B cell (primary cell): ENCODE data around the gene RNF223. TPM values are rescaled to one million over a fixed set of nuclear protein-coding genes. Genes with fewer than 3 reads are reported as not detected.
A peak's percentile ranks its signal among the peaks of the same experiment; 100 is the strongest.

Experiments
- ATAC-seq: fragments of 200-7000 bp; cut with Tn5 transposase; one replicate; pipeline ENCODE4 v1.10.0; 2021; ENCODE audit warnings: low read depth, mild to moderate bottlenecking, moderate number of reproducible peaks, moderate library complexity
- CTCF ChIA-PET: fragments of 350-600 bp; sonication (Branson Sonifier 250); formaldehyde crosslinking; loops from one replicate; lab custom pipeline; 2021; ENCODE audit warnings: antibody characterized with exemption, inconsistent platforms; lab: Charles Lee
- POLR2A ChIA-PET: fragments of 350-600 bp; sonication (Branson Sonifier 250); formaldehyde crosslinking; loops from one replicate; lab custom pipeline; 2021; ENCODE audit warnings: antibody characterized with exemption; lab: Charles Lee
- DNase-seq: peaks from one replicate; pipeline ENCODE4 v3.0.0; 2013
- H2AFZ ChIP-seq: 2 replicates; pipeline ENCODE4 v1.6.1; 2012; ENCODE audit warnings: mild to moderate bottlenecking, low read depth, low read length; ENCODE audit not compliant: insufficient read depth, poor library complexity, severe bottlenecking
- H3K27ac ChIP-seq, 2 donors: 1 replicate in 1 of 2; 2 replicates in 1 of 2; pipeline ENCODE4 v1.5.1; 2012 to 2013; ENCODE audit warnings: low read length in 2 of 2, mild to moderate bottlenecking in 2 of 2, moderate library complexity in 1 of 2
- H3K27me3 ChIP-seq, 4 experiments: fragments of 200-600 bp in 1 of 4; sonication (generic) in 1 of 4; replicated peaks in 1 of 4; 1 replicate in 2 of 4; 2 replicates in 2 of 4; pipeline versions ENCODE4 v1.6.1 to v1.7.0; 2013 to 2016; ENCODE audit warnings: low read length in 3 of 4, mild to moderate bottlenecking in 2 of 4, mixed read lengths in 1 of 4, moderate library complexity in 1 of 4; ENCODE audit not compliant: insufficient read depth in 4 of 4, control insufficient read depth in 3 of 4; ENCODE audit errors: control extremely low read depth in 1 of 4
- H3K36me3 ChIP-seq, 2 experiments: replicated peaks in 1 of 2; 1 replicate in 1 of 2; 2 replicates in 1 of 2; pipeline versions ENCODE4 v1.6.1 to v1.7.1; 2013; ENCODE audit warnings: low read length in 1 of 2; ENCODE audit not compliant: insufficient read depth in 2 of 2, control insufficient read depth in 1 of 2; ENCODE audit errors: control extremely low read depth in 1 of 2, extremely low read depth in 1 of 2
- H3K4me1 ChIP-seq, 2 donors: fragments of 200-600 bp in 1 of 2; sonication (generic) in 1 of 2; 1 replicate in 1 of 2; 2 replicates in 1 of 2; pipeline versions ENCODE4 v1.5.1 to v1.6.1; 2013 to 2017; ENCODE audit warnings: low read length in 2 of 2; ENCODE audit not compliant: control insufficient read depth in 2 of 2, insufficient read depth in 2 of 2
- H3K4me2 ChIP-seq: replicated peaks from 2 replicates; pipeline ENCODE3; 2012; ENCODE audit warnings: mild to moderate bottlenecking, low read depth, low read length; ENCODE audit not compliant: poor library complexity, severe bottlenecking
- H3K4me3 ChIP-seq, 5 experiments: fragments of 200-600 bp in 1 of 5; sonication (generic) in 1 of 5; 1 replicate in 3 of 5; 2 replicates in 2 of 5; pipeline versions ENCODE4 v1.5.1 to v1.7.0; 2011 to 2016; ENCODE audit warnings: low read length in 4 of 5, mild to moderate bottlenecking in 4 of 5, low read depth in 2 of 5, control low read depth in 1 of 5, moderate library complexity in 1 of 5; ENCODE audit not compliant: insufficient read depth in 1 of 5; ENCODE audit errors: control extremely low read depth in 1 of 5, extremely low read depth in 1 of 5
- H3K79me2 ChIP-seq: fragments of 200-600 bp; sonication (generic); one replicate; pipeline ENCODE4 v1.6.0; 2016; ENCODE audit warnings: low read length; ENCODE audit not compliant: control insufficient read depth, insufficient read depth
- H3K9ac ChIP-seq: fragments of 200-600 bp; sonication (generic); 2 replicates; pipeline ENCODE4 v1.6.1; 2017; ENCODE audit warnings: mild to moderate bottlenecking, low read length, moderate library complexity
- H3K9me3 ChIP-seq, 3 donors: one replicate each; pipeline versions ENCODE4 v1.6.1 to v1.7.1; 2013; ENCODE audit warnings: low read length in 2 of 3; ENCODE audit not compliant: control insufficient read depth in 2 of 3, insufficient read depth in 1 of 3; ENCODE audit errors: control extremely low read depth in 1 of 3
- H4K20me1 ChIP-seq: 2 replicates; pipeline ENCODE4 v1.6.0; 2012; ENCODE audit warnings: mild to moderate bottlenecking, low read length; ENCODE audit not compliant: insufficient read depth, control insufficient read depth, poor library complexity, severe bottlenecking
- H3K27ac Mint-ChIP-seq: one replicate; pipeline ENCODE4 v1.8.0; 2021; ENCODE audit warnings: mixed read lengths
- H3K27me3 Mint-ChIP-seq: one replicate; pipeline ENCODE4 v1.8.0; 2021; ENCODE audit warnings: mixed read lengths
- H3K4me1 Mint-ChIP-seq: one replicate; pipeline ENCODE4 v1.8.0; 2021; ENCODE audit warnings: mixed read lengths
- H3K4me3 Mint-ChIP-seq: one replicate; pipeline ENCODE4 v1.8.0; 2021; ENCODE audit warnings: mixed read lengths
- H3K9me3 Mint-ChIP-seq: one replicate; pipeline ENCODE4 v1.8.0; 2022; ENCODE audit warnings: mixed read lengths; ENCODE audit not compliant: insufficient read depth
- CTCF ChIP-seq: fragments of 200-600 bp; IDR thresholded peaks from one replicate; pipeline ENCODE4 v1.8.0; 2022; ENCODE audit warnings: antibody characterized with exemption, mild to moderate bottlenecking
- EZH2 ChIP-seq: IDR thresholded peaks from 2 replicates; pipeline ENCODE4 v1.6.1; 2012; ENCODE audit warnings: borderline replicate concordance, low read depth, mild to moderate bottlenecking, moderate library complexity, low read length; ENCODE audit not compliant: insufficient read depth, poor library complexity, severe bottlenecking
- WGBS: methylation state at CpG from one replicate; pipeline ENCODE4 v1.1.5; 2013; ENCODE audit warnings: missing lambda C conversion rate; ENCODE audit not compliant: insufficient coverage; 5-methylcytosine and 5-hydroxymethylcytosine counted together
- intact Hi-C: fragments of 100-400 bp; cut with micrococcal nuclease; formaldehyde crosslinking; loops from one replicate; pipeline ENCODE4 v1.10.0; 2022
- polyA plus RNA-seq: library from polyadenylated mRNA; depleted of rRNA; stranded (reverse); fragments of >200 nt; gene quantifications from 2 replicates; pipeline ENCODE4 v1.2.3, GENCODE V29; 2012
- total RNA-seq, 2 donors: library from RNA; stranded (reverse); fragments of 120-200 nt in 1 of 2; gene quantifications; 1 replicate in 1 of 2; 2 replicates in 1 of 2; pipeline versions ENCODE4 v1.2.3 to v1.2.4, GENCODE V29; 2013 to 2022

The RNF223 gene
- total and polyA plus RNA-seq, 2 donors (not counting 1 experiment from before 2014, with no cell fraction given) = not detected

DNA sequence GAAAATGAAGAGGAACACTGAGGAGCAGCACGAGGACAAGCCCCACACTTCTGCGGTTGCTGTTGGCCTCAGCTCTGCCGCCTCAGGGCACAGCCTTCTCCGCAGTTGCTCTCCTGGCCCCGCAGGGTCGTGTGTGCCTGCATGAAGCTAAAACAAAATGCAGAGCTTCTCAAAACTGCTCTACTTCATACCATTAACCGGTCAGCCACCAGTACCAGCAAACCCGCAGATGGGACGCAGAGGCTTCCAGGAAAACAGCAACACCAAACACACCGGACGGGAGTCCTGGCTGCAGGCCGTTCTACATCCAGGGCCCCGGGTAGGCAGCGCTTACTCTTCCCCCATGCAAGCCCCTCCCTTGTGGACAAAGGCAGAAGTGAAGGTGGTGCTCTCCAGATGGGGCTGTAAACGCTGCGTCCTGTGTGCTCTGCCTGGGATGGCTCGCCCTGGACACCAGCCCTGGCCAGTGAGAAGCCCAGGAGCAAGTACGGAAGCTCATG, 48.9 kb upstream of the RNF223 start:
- intact Hi-C loops = loop anchor here (1.0 to 5.0 kb wide), 5 partner anchors 13 to 170 kb away; partner anchors contain the start of gene TTLL10
- peaks cover 0 to 22% (median 2%) of the 10 kb centered on the region in 4 experiments for H3K27me3 ChIP-seq
- peak overlapping the region; percentile 90 for H2AFZ ChIP-seq
- H4K20me1 ChIP-seq = no peaks in the 10 kb centered on the region
- H3K36me3 ChIP-seq = no peaks in the 10 kb centered on the region
- no peak for TF ChIP-seq CTCF
- no peak for TF ChIP-seq EZH2
- Mint-ChIP-seq H3K27me3 (peaks cover 9% of the 10 kb centered on the region), H3K27ac (no peak overlapping the region), H3K9me3 (no peaks in the 10 kb centered on the region), H3K4me3 (peak overlapping the region; percentile 39), H3K4me1 (peaks cover 17% of the 10 kb centered on the region)
- CTCF ChIA-PET = interaction anchor here (0.8 to 4.9 kb wide), 34 partner anchors 7 to 381 kb away, joined by 3 to 151 read pairs (median 5); partner anchors contain the start of genes TNFRSF18, TTLL10 and UBE2J2
- POLR2A ChIA-PET = interaction anchor here (0.5 to 2.5 kb wide), 10 partner anchors 14 to 168 kb away, joined by 3 to 27 read pairs (median 6); partner anchors contain the start of gene UBE2J2
- peak overlapping the region; percentile 84 for H3K4me2 ChIP-seq
- no peak overlapping the region for H3K4me3 ChIP-seq
- no peak overlapping the region for H3K27ac ChIP-seq
- peaks cover 25 to 27% of the 10 kb centered on the region in 2 donors for H3K4me1 ChIP-seq
- H3K9ac ChIP-seq = no peak overlapping the region
- 82% methylated on average over 13 of the region's 18 CpGs for WGBS
- H3K9me3 ChIP-seq = peaks cover 0 to 17% (median 0%) of the 10 kb centered on the region in 3 donors
- H3K79me2 ChIP-seq = no peaks in the 10 kb centered on the region
- DNase-seq = peak; percentile 46
- no peak for ATAC-seq
